GM23248 (cell line): ENCODE data around the gene FARP2. TPM values are rescaled to one million over a fixed set of nuclear protein-coding genes. Genes with fewer than 3 reads are reported as not detected.
"Not testable (repeated sequence)": the region's sequence is repeated elsewhere in the genome, so short reads cannot be mapped to it uniquely, and the experiment has no call there.

Experiments
- DNase-seq: peaks from one replicate; pipeline ENCODE4 v3.0.0-alpha.2; 2015
- H2AFZ ChIP-seq: fragments of 200-600 bp; sonication (generic); 2 replicates; pipeline ENCODE4 v1.6.1; 2016; ENCODE audit warnings: antibody characterized with exemption
- H3F3A ChIP-seq: fragments of 200-600 bp; sonication (generic); 2 replicates; pipeline ENCODE4 v1.6.1; 2016; ENCODE audit warnings: mild to moderate bottlenecking, antibody characterized with exemption, mixed run types; ENCODE audit not compliant: insufficient read depth
- H3K27ac ChIP-seq: fragments of 200-600 bp; sonication (generic); 2 replicates; pipeline ENCODE4 v1.5.1; 2016; ENCODE audit warnings: mild to moderate bottlenecking
- H3K27me3 ChIP-seq: fragments of 200-600 bp; sonication (generic); replicated peaks from 2 replicates; pipeline ENCODE4 v1.6.1; 2016; ENCODE audit warnings: mild to moderate bottlenecking; ENCODE audit not compliant: insufficient read depth
- H3K36me3 ChIP-seq: fragments of 200-600 bp; sonication (generic); 2 replicates; pipeline ENCODE4 v1.6.1; 2016; ENCODE audit warnings: low read depth, mild to moderate bottlenecking
- H3K4me1 ChIP-seq: fragments of 200-600 bp; sonication (generic); 2 replicates; pipeline ENCODE4 v1.6.1; 2016; ENCODE audit warnings: mild to moderate bottlenecking; ENCODE audit not compliant: insufficient read depth
- H3K4me2 ChIP-seq: fragments of 200-600 bp; sonication (generic); one replicate; pipeline ENCODE4 v1.6.1; 2016; ENCODE audit warnings: mild to moderate bottlenecking; ENCODE audit not compliant: unreplicated experiment
- H3K4me3 ChIP-seq: fragments of 200-600 bp; sonication (generic); 2 replicates; pipeline ENCODE4 v1.5.1; 2016; ENCODE audit warnings: mild to moderate bottlenecking
- H3K79me2 ChIP-seq: fragments of 200-600 bp; sonication (generic); 2 replicates; pipeline ENCODE4 v1.6.1; 2016; ENCODE audit warnings: mild to moderate bottlenecking; ENCODE audit not compliant: insufficient read depth
- H3K9ac ChIP-seq: fragments of 200-600 bp; sonication (generic); 2 replicates; pipeline ENCODE4 v1.6.1; 2016; ENCODE audit warnings: mild to moderate bottlenecking
- H3K9me2 ChIP-seq: fragments of 200-600 bp; sonication (generic); 2 replicates; pipeline ENCODE4 v1.6.1; 2016; ENCODE audit warnings: mixed run types, mild to moderate bottlenecking, moderate library complexity; ENCODE audit not compliant: insufficient read depth
- H3K9me3 ChIP-seq: fragments of 200-600 bp; sonication (generic); one replicate; pipeline ENCODE4 v1.6.1; 2017; ENCODE audit warnings: low read depth
- H4K20me1 ChIP-seq: fragments of 200-600 bp; sonication (generic); 2 replicates; pipeline ENCODE4 v1.6.0; 2016; ENCODE audit not compliant: insufficient read depth
- EZH2 ChIP-seq: fragments of 200-600 bp; sonication (generic); IDR thresholded peaks from 2 replicates; pipeline ENCODE4 v1.6.1; 2018; ENCODE audit warnings: antibody characterized with exemption, mild to moderate bottlenecking; ENCODE audit not compliant: insufficient read depth, poor library complexity, severe bottlenecking
- EZH2phosphoT487 ChIP-seq: fragments of 200-600 bp; sonication (generic); IDR thresholded peaks from 2 replicates; pipeline ENCODE4 v1.6.1; 2018; ENCODE audit warnings: antibody characterized with exemption, moderate library complexity, mild to moderate bottlenecking, low read depth; ENCODE audit not compliant: insufficient read depth
- WGBS, 2 experiments: methylation state at CpG; one replicate each; pipeline ENCODE4 v1.1.6; 2015 to 2017; ENCODE audit warnings: low lambda C conversion rate in 2 of 2, low coverage in 1 of 2; ENCODE audit errors: missing lambda C conversion rate in 2 of 2; 5-methylcytosine and 5-hydroxymethylcytosine counted together
- in situ Hi-C: fragments of 300-500 bp; cut with MboI; formaldehyde crosslinking; loops from 2 replicates; pipeline ENCODE4 v1.15.0; 2020
- polyA plus RNA-seq: library from polyadenylated mRNA; unstranded; fragments of >200 nt; fragmentation: Nextera tagmentation; extraction: Ambion mirVana; gene quantifications from 2 replicates; pipeline ENCODE4 v1.2.1, GENCODE V29; 2016
- total RNA-seq: library from RNA; depleted of rRNA; stranded (reverse); fragments of >200 nt; shearing (Covaris generic); gene quantifications from 2 replicates; pipeline ENCODE4 v1.2.3, GENCODE V29; 2014

FARP2 gene
- total and polyA plus RNA-seq, 2 experiments from 2014 or later, result 30.9 to 39.0 TPM

GRCh38 chr2:241393524-241394196 is 37.6 kb downstream of the FARP2 start:
- Histone ChIP-seq H3K4me2 (no peak overlapping the region), H3K79me2 (peaks cover 58% of the 10 kb centered on the region), H3K4me1 (no peaks in the 10 kb centered on the region), H2AFZ (no peak overlapping the region), H3K27ac (no peak overlapping the region), H3K36me3 (no peaks in the 10 kb centered on the region), H3K9ac (no peak overlapping the region), H3K27me3 (no peaks in the 10 kb centered on the region), H4K20me1 (peaks cover 8% of the 10 kb centered on the region; the same call in 1 of the 2 replicates), H3F3A (no peaks in the 10 kb centered on the region), H3K4me3 (no peak overlapping the region), H3K9me2 (no peaks in the 10 kb centered on the region), H3K9me3 (no peaks in the 10 kb centered on the region)
- DNase-seq, result no peak
- WGBS, 2 experiments, result 97 to 99% methylated on average over 3 of the region's 3 CpGs
- in situ Hi-C loops, result no loop called here
- TF ChIP-seq EZH2 (no peak), EZH2phosphoT487 (no peak)

- 93% methylated on average over 5 to 6 of the region's 6 CpGs for WGBS, 2 experiments
- in situ Hi-C loops, result not testable (repeated sequence)
These were observed 40.7 kb downstream of the FARP2 start for GRCh38 chr2:241396809-241397208.

GRCh38 chr2:241399941-241400922 is 44.1 kb downstream of the FARP2 start:
- Histone ChIP-seq H3K36me3 (no peaks in the 10 kb centered on the region; the same call in 1 of the 2 replicates), H3K4me3 (no peak overlapping the region), H3K79me2 (peaks cover 51% of the 10 kb centered on the region), H3K9ac (no peak overlapping the region), H2AFZ (no peak overlapping the region), H3K9me2 (no peaks in the 10 kb centered on the region), H3F3A (no peaks in the 10 kb centered on the region), H3K4me1 (no peaks in the 10 kb centered on the region), H3K27me3 (no peaks in the 10 kb centered on the region), H4K20me1 (peaks cover 6% of the 10 kb centered on the region; the same call in 1 of the 2 replicates), H3K4me2 (no peak overlapping the region), H3K27ac (no peak overlapping the region), H3K9me3 (no peaks in the 10 kb centered on the region)
- WGBS, 2 experiments, result 72 to 78% methylated on average over 10 of the region's 10 CpGs
- in situ Hi-C loops, result no loop called here
- TF ChIP-seq EZH2, result no peak
- no peak for TF ChIP-seq EZH2phosphoT487
- no peak for DNase-seq

More at GRCh38 chr2:241396809-241397208, 40.7 kb downstream of the FARP2 start:
- not testable (repeated sequence) for H2AFZ ChIP-seq, H3K4me3 ChIP-seq, H3K27ac ChIP-seq, H3K27me3 ChIP-seq, H4K20me1 ChIP-seq, H3K9ac ChIP-seq, H3K9me3 ChIP-seq, H3K36me3 ChIP-seq, DNase-seq, H3K9me2 ChIP-seq, H3F3A ChIP-seq, H3K4me1 ChIP-seq, H3K4me2 ChIP-seq
- peaks cover 55% of the 10 kb centered on the region for H3K79me2 ChIP-seq

GRCh38 chr2:241408849-241409248 is 52.8 kb downstream of the FARP2 start:
- H4K20me1 ChIP-seq, result no peaks in the 10 kb centered on the region
- DNase-seq, result no peak

More at GRCh38 chr2:241408849-241409248, 52.8 kb downstream of the FARP2 start:
- H3K36me3 ChIP-seq, result peaks cover 40% of the 10 kb centered on the region
- no peaks in the 10 kb centered on the region for H3K9me2 ChIP-seq
- H3K4me1 ChIP-seq, result no peaks in the 10 kb centered on the region
- no peak overlapping the region for H3K4me3 ChIP-seq
- TF ChIP-seq EZH2 (no peak), EZH2phosphoT487 (no peak)
- H3K79me2 ChIP-seq, result 0 out of 2 replicates have a peak, but pooled peaks cover 5% of the 10 kb centered on the region
- no peaks in the 10 kb centered on the region for H3K27me3 ChIP-seq
- no peak overlapping the region for H2AFZ ChIP-seq
- no peak overlapping the region for H3K27ac ChIP-seq
- H3K9me3 ChIP-seq, result no peaks in the 10 kb centered on the region
- H3K9ac ChIP-seq, result no peak overlapping the region
- 0 out of 2 replicates have a peak, but pooled peaks cover 4% of the 10 kb centered on the region for H3F3A ChIP-seq
- H3K4me2 ChIP-seq, result no peak overlapping the region
- in situ Hi-C loops, result no loop called here
